Measurements from ENCODE around the gene EPN2. TPM values are rescaled to one million over a fixed set of nuclear protein-coding genes. Genes with fewer than 3 reads are reported as not detected.

The EPN2 gene
- total and polyA plus RNA-seq, 10 of the 15 experiments (the other 5 are each of a cell fraction or from before 2014, with no cell fraction given) = 0.26 to 8.4 (median 4.7) TPM

DNA sequence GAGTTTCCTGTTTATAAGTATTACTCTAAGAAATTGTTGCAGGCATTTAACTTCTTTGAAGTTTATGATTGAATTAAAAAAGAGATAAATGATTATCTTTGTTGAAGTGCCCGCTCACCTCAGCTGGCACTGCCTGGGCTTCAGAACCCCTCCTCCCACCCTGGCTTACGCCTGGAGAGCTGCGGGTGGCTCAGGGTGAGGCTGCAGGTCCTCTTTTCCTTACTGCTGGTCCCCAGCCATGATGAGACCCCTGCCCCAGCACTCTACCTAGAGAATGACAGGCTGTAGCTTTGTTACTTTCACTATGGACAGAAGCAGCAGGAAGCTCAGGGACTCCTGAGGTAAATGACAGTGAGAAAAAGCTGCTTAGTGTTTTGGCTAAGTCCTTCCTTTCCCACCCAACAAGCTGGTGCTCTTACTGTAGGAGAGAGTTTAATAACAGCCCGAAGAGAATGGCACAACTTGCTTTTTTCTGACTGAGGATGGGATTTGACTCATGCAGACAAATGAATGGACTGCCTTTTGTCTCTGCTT is 62.1 kb downstream of the EPN2 start:
- Histone ChIP-seq H2AFZ (ENCODE audit: control insufficient read depth, low read depth, low read length) (no peak overlapping the region), H4K20me1 (ENCODE audit: control insufficient read depth, insufficient read depth) (no peaks in the 10 kb centered on the region; the same call in 1 of the 2 replicates), H3K4me1 (ENCODE audit: control insufficient read depth, insufficient read depth, low read length) (peaks cover 17% of the 10 kb centered on the region), H3K9me3 (replicated peaks; ENCODE audit: control insufficient read depth, insufficient read depth, low read length) (no peaks in the 10 kb centered on the region), H3K4me2 (ENCODE audit: control insufficient read depth, insufficient read depth) (no peak overlapping the region), H3K27me3 (replicated peaks in 1 of 2; ENCODE audit: control insufficient read depth in 2 of 2, insufficient read depth in 2 of 2, low read length in 1 of 2) (no peaks in the 10 kb centered on the region), H3K4me3 (no peak overlapping the region), H3K36me3 (ENCODE audit: control insufficient read depth in 2 of 2, insufficient read depth in 2 of 2, low read length in 1 of 2) (no peaks in the 10 kb centered on the region), H3K9ac (ENCODE audit: control insufficient read depth, insufficient read depth, low read length) (no peak overlapping the region), H3K79me2 (ENCODE audit: control insufficient read depth, insufficient read depth, low read length) (no peaks in the 10 kb centered on the region), H3K27ac (ENCODE audit: control insufficient read depth, insufficient read depth) (no peak overlapping the region)
- 69% methylated on average over 4 of the region's 4 CpGs for WGBS (ENCODE audit: insufficient coverage, insufficient replicate concordance, low lambda C conversion rate, missing lambda C conversion rate)
- ChIA-PET POLR2A (interaction anchor here (0.5 kb wide), 1 partner anchor 22 kb away, joined by 7 read pairs; no protein-coding TSS in a partner anchor), RAD21 (ENCODE audit: unreplicated experiment) (no interaction called here), CTCF (no interaction called here), SMC1A (ENCODE audit: uncharacterized antibody, unreplicated experiment) (interaction anchor here (1.1 kb wide), 2 partner anchors 8 to 14 kb away, joined by 3 read pairs; no protein-coding TSS in a partner anchor)
- intact Hi-C loops (cut with micrococcal nuclease; ENCODE audit: unreplicated experiment) = no loop called here
- in situ Hi-C loops (cut with MboI) = no loop called here
- ATAC-seq (no peak), DNase-seq (ENCODE audit: low read depth, low spot score) (no peak), FAIRE-seq (no peak)
- BruUV-seq (replicated peaks) = no TSS peak
- TF ChIP-seq POU2F2 (IDR thresholded peaks at IDR 0.05; ENCODE audit: borderline replicate concordance, low read depth, low read length) = no peak
- TF ChIP-seq ATF3 (IDR thresholded peaks at IDR 0.05; ENCODE audit: borderline replicate concordance, extremely low read depth, low read depth, low read length) = no peak
- no peak for TF ChIP-seq NR2C1 (IDR thresholded peaks at IDR 0.05)
- no peak for TF ChIP-seq POLR2AphosphoS5 (IDR thresholded peaks at IDR 0.05; ENCODE audit: low read length)
- TF ChIP-seq ATF7 (IDR thresholded peaks at IDR 0.05; ENCODE audit: low read depth) = no peak
- no peak for TF ChIP-seq HSF1 (IDR thresholded peaks at IDR 0.05; ENCODE audit: low read depth, low read length)
- TF ChIP-seq USF2 (IDR thresholded peaks at IDR 0.05; ENCODE audit: borderline replicate concordance, low read depth, low read length) = no peak
- no peak for TF ChIP-seq NR2C2 (IDR thresholded peaks at IDR 0.05; ENCODE audit: borderline replicate concordance, control insufficient read depth, insufficient read length, low read depth)
- no peak for TF ChIP-seq SP1 (IDR thresholded peaks at IDR 0.05; ENCODE audit: low read depth, low read length)
- TF ChIP-seq REST (IDR thresholded peaks at IDR 0.05; ENCODE audit: low read depth, low read length) = no peak
- TF ChIP-seq GABPA (IDR thresholded peaks at IDR 0.05; ENCODE audit: low read depth) = no peak
- TF ChIP-seq FOXK2 (IDR thresholded peaks at IDR 0.05) = no peak
- TF ChIP-seq NR2F1 (conservative IDR thresholded peaks at IDR 0.05) = no peak
- TF ChIP-seq ATF2 (IDR thresholded peaks at IDR 0.05; ENCODE audit: low read length) = no peak

Measured in GM12878 (cell line).